A673 (cell line): ENCODE results near the gene GOSR2. TPM values are rescaled to one million over a fixed set of nuclear protein-coding genes. Genes with fewer than 3 reads are reported as not detected.
"Not testable (repeated sequence)": the region's sequence is repeated elsewhere in the genome, so short reads cannot be mapped to it uniquely, and the experiment has no call there.

ENCODE experiments used
- BruUV-seq: library from RNA; stranded (reverse); fragments of 400-500 nt; replicated peaks from 2 replicates; lab custom pipeline; 2021; lab: Mats Ljungman, UMichigan
- CTCF ChIA-PET: fragments of 300-600 bp; sonication (Branson Sonifier 250); formaldehyde crosslinking; loops from one replicate; lab custom pipeline; 2022; ENCODE audit warnings: antibody characterized with exemption; lab: Charles Lee
- POLR2A ChIA-PET: fragments of 300-600 bp; sonication (Branson Sonifier 250); formaldehyde crosslinking; loops from one replicate; lab custom pipeline; 2022; ENCODE audit warnings: antibody characterized with exemption; ENCODE audit not compliant: low non-redundant PET; lab: Charles Lee
- DNase-seq: peaks from one replicate; pipeline ENCODE4 v3.0.0-alpha.2; 2015; ENCODE audit warnings: low spot score
- H3K27ac ChIP-seq: fragments of 200-600 bp; sonication (generic); 2 replicates; pipeline ENCODE4 v1.5.1; 2016; ENCODE audit warnings: mixed run types, low read depth, mild to moderate bottlenecking, mixed read lengths, antibody characterized with exemption, low read length; ENCODE audit not compliant: poor library complexity, severe bottlenecking
- H3K27me3 ChIP-seq: fragments of 200-600 bp; sonication (generic); replicated peaks from 2 replicates; pipeline ENCODE4 v1.6.1; 2017; ENCODE audit warnings: mixed run types, low read depth, mild to moderate bottlenecking, mixed read lengths, antibody characterized with exemption, low read length; ENCODE audit not compliant: insufficient read depth, poor library complexity
- H3K36me3 ChIP-seq: fragments of 200-600 bp; sonication (generic); 2 replicates; pipeline ENCODE4 v1.6.1; 2016; ENCODE audit warnings: mixed run types, mild to moderate bottlenecking, mixed read lengths, antibody characterized with exemption, low read length; ENCODE audit not compliant: insufficient read depth, poor library complexity, severe bottlenecking
- H3K4me1 ChIP-seq: fragments of 200-600 bp; sonication (generic); 2 replicates; pipeline ENCODE4 v1.6.1; 2017; ENCODE audit warnings: mixed run types, mild to moderate bottlenecking, mixed read lengths, antibody characterized with exemption, low read length; ENCODE audit not compliant: insufficient read depth, poor library complexity, severe bottlenecking
- H3K4me3 ChIP-seq: fragments of 200-600 bp; sonication (generic); 2 replicates; pipeline ENCODE4 v1.5.1; 2016; ENCODE audit warnings: low read depth, mixed run types, mild to moderate bottlenecking, mixed read lengths, low read length; ENCODE audit not compliant: poor library complexity, severe bottlenecking
- H3K9me3 ChIP-seq: fragments of 200-600 bp; sonication (generic); 2 replicates; pipeline ENCODE4 v1.6.1; 2016; ENCODE audit warnings: mixed run types, low read depth, mild to moderate bottlenecking, mixed read lengths, antibody characterized with exemption, low read length; ENCODE audit not compliant: poor library complexity, severe bottlenecking
- EZH2 ChIP-seq: fragments of 200-600 bp; sonication (generic); IDR thresholded peaks from 2 replicates; pipeline ENCODE4 v1.6.1; 2017; ENCODE audit warnings: borderline replicate concordance, low read depth, mild to moderate bottlenecking, mixed read lengths, antibody characterized with exemption, low read length; ENCODE audit not compliant: poor library complexity, severe bottlenecking
- intact Hi-C: fragments of 100-400 bp; cut with micrococcal nuclease; formaldehyde crosslinking; loops from one replicate; pipeline ENCODE4 v1.10.0; 2022; ENCODE audit not compliant: unreplicated experiment
- total RNA-seq: library from RNA; stranded (reverse); gene quantifications from 2 replicates; pipeline ENCODE4 v1.2.3, GENCODE V29; 2021
- TF ChIP-seq, protein P1 (sequence below): fragments of 300-800, 200-600 bp; sonication (generic); conservative IDR thresholded peaks from 2 replicates; pipeline ENCODE4 v1.5.1; 2017; ENCODE audit warnings: low read depth, mild to moderate bottlenecking, antibody characterized with exemption, low read length, moderate library complexity, mixed read lengths

GOSR2 gene
- total RNA-seq, 1 experiment from 2014 or later, result 34.5 TPM

DNA sequence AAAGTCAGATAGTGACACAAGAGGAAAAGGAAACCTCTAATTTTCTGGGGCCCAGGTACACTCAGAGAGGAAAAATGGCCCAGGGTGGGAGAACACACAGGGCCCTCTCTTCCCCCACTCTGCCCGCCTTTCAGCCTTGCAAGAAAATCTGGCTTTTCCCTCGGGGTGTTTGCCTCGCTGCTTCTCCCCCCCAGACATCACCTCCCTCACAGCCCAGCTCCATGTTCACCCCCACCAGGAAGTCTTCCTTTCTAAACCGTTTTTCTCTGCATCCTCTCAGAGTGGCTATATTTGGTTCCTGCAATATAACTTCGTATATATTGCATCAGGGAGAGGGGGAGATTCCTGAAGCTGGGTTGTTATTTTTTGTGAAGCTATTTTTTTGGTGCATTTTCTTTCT lies 28.7 kb downstream of the GOSR2 start:
- no peaks in the 10 kb centered on the region for H3K36me3 ChIP-seq
- H3K4me3 ChIP-seq, result no peak overlapping the region
- BruUV-seq, result no TSS peak
- CTCF ChIA-PET, result no interaction called here
- no peak overlapping the region for H3K27ac ChIP-seq
- TF ChIP-seq EZH2, result no peak
- TF ChIP-seq, protein P1, sequence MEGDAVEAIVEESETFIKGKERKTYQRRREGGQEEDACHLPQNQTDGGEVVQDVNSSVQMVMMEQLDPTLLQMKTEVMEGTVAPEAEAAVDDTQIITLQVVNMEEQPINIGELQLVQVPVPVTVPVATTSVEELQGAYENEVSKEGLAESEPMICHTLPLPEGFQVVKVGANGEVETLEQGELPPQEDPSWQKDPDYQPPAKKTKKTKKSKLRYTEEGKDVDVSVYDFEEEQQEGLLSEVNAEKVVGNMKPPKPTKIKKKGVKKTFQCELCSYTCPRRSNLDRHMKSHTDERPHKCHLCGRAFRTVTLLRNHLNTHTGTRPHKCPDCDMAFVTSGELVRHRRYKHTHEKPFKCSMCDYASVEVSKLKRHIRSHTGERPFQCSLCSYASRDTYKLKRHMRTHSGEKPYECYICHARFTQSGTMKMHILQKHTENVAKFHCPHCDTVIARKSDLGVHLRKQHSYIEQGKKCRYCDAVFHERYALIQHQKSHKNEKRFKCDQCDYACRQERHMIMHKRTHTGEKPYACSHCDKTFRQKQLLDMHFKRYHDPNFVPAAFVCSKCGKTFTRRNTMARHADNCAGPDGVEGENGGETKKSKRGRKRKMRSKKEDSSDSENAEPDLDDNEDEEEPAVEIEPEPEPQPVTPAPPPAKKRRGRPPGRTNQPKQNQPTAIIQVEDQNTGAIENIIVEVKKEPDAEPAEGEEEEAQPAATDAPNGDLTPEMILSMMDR, result no peak
- intact Hi-C loops, result no loop called here
- DNase-seq, result no peak
- H3K9me3 ChIP-seq, result no peaks in the 10 kb centered on the region
- no peaks in the 10 kb centered on the region for H3K27me3 ChIP-seq
- no peaks in the 10 kb centered on the region for H3K4me1 ChIP-seq
- POLR2A ChIA-PET, result no interaction called here

DNA sequence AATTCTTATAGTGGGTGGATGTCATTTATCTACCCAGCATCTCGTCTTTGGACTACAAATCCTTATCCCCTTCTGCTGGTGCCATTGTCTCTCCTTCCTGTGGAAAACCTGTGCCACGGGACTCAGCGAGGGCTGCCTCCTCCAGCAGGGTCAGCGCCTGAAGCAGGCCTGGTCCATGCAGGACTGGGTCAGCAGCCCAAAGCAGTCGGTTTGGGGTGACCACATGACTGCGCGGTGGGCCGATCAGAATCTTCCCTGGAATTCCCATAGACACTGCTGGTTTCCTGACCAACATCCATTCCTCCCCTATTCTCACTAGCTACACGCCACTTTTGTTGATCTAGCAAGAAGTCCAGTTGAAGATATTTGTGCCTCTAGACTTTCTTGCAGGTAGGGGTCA lies 29.2 kb downstream of the GOSR2 start:
- no peak overlapping the region for H3K4me3 ChIP-seq
- intact Hi-C loops, result no loop called here
- H3K36me3 ChIP-seq, result no peaks in the 10 kb centered on the region
- no peaks in the 10 kb centered on the region for H3K9me3 ChIP-seq
- H3K4me1 ChIP-seq, result no peaks in the 10 kb centered on the region
- ChIA-PET POLR2A (no interaction called here), CTCF (no interaction called here)
- no peak for DNase-seq
- TF ChIP-seq, protein P1, result no peak
- TF ChIP-seq EZH2, result no peak
- H3K27ac ChIP-seq, result no peak overlapping the region
- BruUV-seq, result no TSS peak
- H3K27me3 ChIP-seq, result no peaks in the 10 kb centered on the region

DNA sequence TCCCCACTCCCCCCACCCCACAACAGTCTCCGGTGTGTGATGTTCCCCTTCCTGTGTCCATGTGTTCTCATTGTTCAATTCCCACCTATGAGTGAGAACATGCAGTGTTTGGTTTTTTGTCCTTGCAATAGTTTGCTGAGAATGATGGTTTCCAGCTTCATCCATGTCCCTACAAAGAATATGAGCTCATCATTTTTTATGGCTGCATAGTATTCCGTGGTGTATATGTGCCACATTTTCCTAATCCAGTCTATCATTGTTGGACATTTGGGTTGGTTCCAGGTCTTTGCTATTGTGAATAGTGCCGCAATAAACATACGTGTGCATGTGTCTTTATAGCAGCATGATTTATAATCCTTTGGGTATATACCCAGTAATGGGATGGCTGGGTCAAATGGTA lies 30.2 kb downstream of the GOSR2 start:
- H3K27ac ChIP-seq, H3K36me3 ChIP-seq, intact Hi-C loops, H3K9me3 ChIP-seq, CTCF ChIA-PET, POLR2A ChIA-PET, H3K4me3 ChIP-seq, BruUV-seq, H3K27me3 ChIP-seq, DNase-seq, H3K4me1 ChIP-seq: not testable (repeated sequence)

DNA sequence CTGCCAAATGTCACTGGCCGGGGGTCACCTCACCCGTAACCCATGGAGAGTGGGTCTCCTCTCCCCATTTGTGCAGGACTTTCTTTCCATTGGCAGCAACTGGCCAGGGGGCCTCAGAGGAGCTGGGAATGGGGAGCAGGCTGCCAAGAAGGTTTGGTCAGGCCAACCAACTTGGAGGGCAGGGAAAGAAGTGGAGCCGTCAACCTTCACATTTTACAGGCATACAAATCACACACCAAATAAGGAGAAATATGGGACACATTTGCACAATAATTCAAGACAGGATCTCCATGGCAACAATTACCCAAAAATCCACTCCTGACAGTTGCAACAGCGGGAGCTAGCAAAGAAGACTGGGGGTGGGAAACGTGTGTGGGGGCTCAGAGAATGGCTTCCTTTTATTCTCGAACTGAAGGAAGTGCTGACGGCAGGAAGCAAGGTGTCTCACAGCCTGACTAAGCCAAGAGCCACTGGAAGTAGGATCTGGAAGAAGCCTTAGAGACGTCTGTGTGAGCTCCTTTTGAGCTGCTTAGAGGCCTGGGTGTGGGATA lies 35.2 kb downstream of the GOSR2 start:
- Histone ChIP-seq H3K27me3 (peaks cover 14% of the 10 kb centered on the region), H3K27ac (no peak overlapping the region), H3K4me3 (no peak overlapping the region), H3K4me1 (no peaks in the 10 kb centered on the region), H3K9me3 (no peaks in the 10 kb centered on the region), H3K36me3 (no peaks in the 10 kb centered on the region)
- CTCF ChIA-PET, result no interaction called here
- no peak for DNase-seq
- no TSS peak for BruUV-seq
- no peak for TF ChIP-seq EZH2
- intact Hi-C loops, result no loop called here
- POLR2A ChIA-PET, result no interaction called here
